Hepatocyte (in vitro differentiated cells): ENCODE measurements around the gene NFE2. TPM values are rescaled to one million over a fixed set of nuclear protein-coding genes. Genes with fewer than 3 reads are reported as not detected.
A peak's percentile ranks its signal among the peaks of the same experiment; 100 is the strongest.

Experiments used
- DNase-seq: peaks from one replicate; pipeline ENCODE4 v3.0.0-alpha.2; 2016; ENCODE audit warnings: low spot score
- H2AFZ ChIP-seq: fragments of 200-600 bp; sonication (generic); 2 replicates; pipeline ENCODE4 v1.6.0; 2016; ENCODE audit warnings: antibody characterized with exemption, mild to moderate bottlenecking
- H3K27ac ChIP-seq: fragments of 200-600 bp; sonication (generic); 2 replicates; pipeline ENCODE4 v1.5.1; 2016; ENCODE audit warnings: mild to moderate bottlenecking
- H3K27me3 ChIP-seq: fragments of 200-600 bp; sonication (generic); 2 replicates; pipeline ENCODE4 v1.6.1; 2016
- H3K36me3 ChIP-seq: fragments of 200-600 bp; sonication (generic); replicated peaks from 2 replicates; pipeline ENCODE4 v1.5.1; 2016; ENCODE audit warnings: low read depth; ENCODE audit not compliant: insufficient read depth
- H3K4me1 ChIP-seq: fragments of 200-600 bp; sonication (generic); 2 replicates; pipeline ENCODE4 v1.5.1; 2016; ENCODE audit warnings: mild to moderate bottlenecking, moderate library complexity; ENCODE audit not compliant: insufficient read depth
- H3K4me2 ChIP-seq: fragments of 200-600 bp; sonication (generic); 2 replicates; pipeline ENCODE4 v1.6.0; 2016
- H3K4me3 ChIP-seq: fragments of 200-600 bp; sonication (generic); 2 replicates; pipeline ENCODE4 v1.5.1; 2016; ENCODE audit warnings: mild to moderate bottlenecking
- H3K79me2 ChIP-seq: fragments of 200-600 bp; sonication (generic); 2 replicates; pipeline ENCODE4 v1.6.0; 2017; ENCODE audit warnings: mild to moderate bottlenecking
- H3K9me2 ChIP-seq: fragments of 200-600 bp; sonication (generic); replicated peaks from 2 replicates; pipeline ENCODE4 v1.6.0; 2017; ENCODE audit warnings: mild to moderate bottlenecking; ENCODE audit not compliant: insufficient read depth
- H3K9me3 ChIP-seq: fragments of 200-600 bp; sonication (generic); 2 replicates; pipeline ENCODE4 v1.5.1; 2016; ENCODE audit warnings: low read depth, mild to moderate bottlenecking
- H4K20me1 ChIP-seq: fragments of 200-600 bp; sonication (generic); 2 replicates; pipeline ENCODE4 v1.6.0; 2016; ENCODE audit warnings: mild to moderate bottlenecking; ENCODE audit not compliant: insufficient read depth, poor library complexity, severe bottlenecking
- EZH2 ChIP-seq: fragments of 200-600 bp; sonication (generic); IDR thresholded peaks from 2 replicates; pipeline ENCODE4 v1.6.1; 2016; ENCODE audit warnings: antibody characterized with exemption, mild to moderate bottlenecking, borderline replicate concordance
- EZH2phosphoT487 ChIP-seq: fragments of 200-600 bp; sonication (generic); IDR thresholded peaks from one replicate; pipeline ENCODE4 v1.6.1; 2018; ENCODE audit warnings: antibody characterized with exemption, mild to moderate bottlenecking, low read depth, moderate library complexity; ENCODE audit not compliant: unreplicated experiment, severe bottlenecking
- WGBS: methylation state at CpG from one replicate; pipeline ENCODE4 v1.1.6; 2016; ENCODE audit warnings: low lambda C conversion rate; ENCODE audit errors: missing lambda C conversion rate; 5-methylcytosine and 5-hydroxymethylcytosine counted together
- polyA plus RNA-seq: library from polyadenylated mRNA; unstranded; fragments of >200 nt; fragmentation: Nextera tagmentation; extraction: Ambion mirVana; gene quantifications from 2 replicates; pipeline ENCODE4 v1.2.1, GENCODE V29; 2016
- total RNA-seq: library from RNA; depleted of rRNA; stranded (reverse); fragments of >200 nt; gene quantifications from 2 replicates; pipeline ENCODE4 v1.2.3, GENCODE V29; 2014
- TF ChIP-seq, protein P1 (sequence below): fragments of 200-600 bp; sonication (generic); IDR thresholded peaks from 2 replicates; pipeline ENCODE4 v1.5.1; 2016; ENCODE audit warnings: antibody characterized with exemption, mild to moderate bottlenecking; ENCODE audit not compliant: poor library complexity

NFE2 gene
- total and polyA plus RNA-seq, 2 experiments from 2014 or later, result 0.83 TPM; not detected in 1

DNA sequence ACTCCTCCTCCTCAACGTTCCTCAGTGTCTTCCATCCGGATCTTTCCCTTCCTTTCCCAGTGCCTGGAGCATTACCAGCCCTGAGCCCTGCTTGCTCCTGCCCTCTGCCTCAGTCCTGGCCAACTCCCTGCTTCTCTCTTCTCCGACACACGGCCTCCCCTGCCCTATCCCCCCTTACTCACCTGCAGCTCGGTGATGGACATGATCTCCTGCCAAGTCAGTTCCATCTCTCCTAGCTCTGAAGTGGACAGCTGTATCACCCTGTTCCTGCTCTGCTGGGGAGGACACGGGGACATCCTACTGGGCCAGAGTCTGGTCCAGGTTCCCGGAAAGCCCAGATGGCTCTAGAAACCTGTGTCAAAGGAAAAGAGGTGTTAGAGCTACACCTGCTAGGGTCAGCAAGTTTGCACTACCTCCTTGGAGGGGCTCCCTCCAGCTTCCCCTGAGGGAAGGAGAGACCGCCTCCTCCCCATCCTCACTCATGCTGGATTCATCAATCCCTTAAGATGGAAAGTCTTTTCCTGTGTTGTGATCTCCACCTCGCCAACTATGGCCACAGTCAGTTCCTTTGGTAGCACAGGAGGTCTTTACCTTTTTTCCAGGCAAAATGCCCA, 5.8 kb downstream of the NFE2 start:
- H3K4me1 ChIP-seq, result no peaks in the 10 kb centered on the region
- 82% methylated on average over 9 of the region's 9 CpGs for WGBS
- H3K9me2 ChIP-seq, result no peaks in the 10 kb centered on the region
- no peaks in the 10 kb centered on the region for H3K36me3 ChIP-seq
- H3K27ac ChIP-seq, result no peak overlapping the region
- H3K79me2 ChIP-seq, result no peaks in the 10 kb centered on the region
- no peak for DNase-seq
- TF ChIP-seq EZH2 (no peak), EZH2phosphoT487 (no peak)
- TF ChIP-seq, protein P1, sequence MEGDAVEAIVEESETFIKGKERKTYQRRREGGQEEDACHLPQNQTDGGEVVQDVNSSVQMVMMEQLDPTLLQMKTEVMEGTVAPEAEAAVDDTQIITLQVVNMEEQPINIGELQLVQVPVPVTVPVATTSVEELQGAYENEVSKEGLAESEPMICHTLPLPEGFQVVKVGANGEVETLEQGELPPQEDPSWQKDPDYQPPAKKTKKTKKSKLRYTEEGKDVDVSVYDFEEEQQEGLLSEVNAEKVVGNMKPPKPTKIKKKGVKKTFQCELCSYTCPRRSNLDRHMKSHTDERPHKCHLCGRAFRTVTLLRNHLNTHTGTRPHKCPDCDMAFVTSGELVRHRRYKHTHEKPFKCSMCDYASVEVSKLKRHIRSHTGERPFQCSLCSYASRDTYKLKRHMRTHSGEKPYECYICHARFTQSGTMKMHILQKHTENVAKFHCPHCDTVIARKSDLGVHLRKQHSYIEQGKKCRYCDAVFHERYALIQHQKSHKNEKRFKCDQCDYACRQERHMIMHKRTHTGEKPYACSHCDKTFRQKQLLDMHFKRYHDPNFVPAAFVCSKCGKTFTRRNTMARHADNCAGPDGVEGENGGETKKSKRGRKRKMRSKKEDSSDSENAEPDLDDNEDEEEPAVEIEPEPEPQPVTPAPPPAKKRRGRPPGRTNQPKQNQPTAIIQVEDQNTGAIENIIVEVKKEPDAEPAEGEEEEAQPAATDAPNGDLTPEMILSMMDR, result no peak
- H2AFZ ChIP-seq, result no peak overlapping the region
- no peaks in the 10 kb centered on the region for H4K20me1 ChIP-seq
- no peak overlapping the region for H3K4me3 ChIP-seq
- no peaks in the 10 kb centered on the region for H3K9me3 ChIP-seq
- H3K27me3 ChIP-seq, result peaks cover 2% of the 10 kb centered on the region
- H3K4me2 ChIP-seq, result no peak overlapping the region

DNA sequence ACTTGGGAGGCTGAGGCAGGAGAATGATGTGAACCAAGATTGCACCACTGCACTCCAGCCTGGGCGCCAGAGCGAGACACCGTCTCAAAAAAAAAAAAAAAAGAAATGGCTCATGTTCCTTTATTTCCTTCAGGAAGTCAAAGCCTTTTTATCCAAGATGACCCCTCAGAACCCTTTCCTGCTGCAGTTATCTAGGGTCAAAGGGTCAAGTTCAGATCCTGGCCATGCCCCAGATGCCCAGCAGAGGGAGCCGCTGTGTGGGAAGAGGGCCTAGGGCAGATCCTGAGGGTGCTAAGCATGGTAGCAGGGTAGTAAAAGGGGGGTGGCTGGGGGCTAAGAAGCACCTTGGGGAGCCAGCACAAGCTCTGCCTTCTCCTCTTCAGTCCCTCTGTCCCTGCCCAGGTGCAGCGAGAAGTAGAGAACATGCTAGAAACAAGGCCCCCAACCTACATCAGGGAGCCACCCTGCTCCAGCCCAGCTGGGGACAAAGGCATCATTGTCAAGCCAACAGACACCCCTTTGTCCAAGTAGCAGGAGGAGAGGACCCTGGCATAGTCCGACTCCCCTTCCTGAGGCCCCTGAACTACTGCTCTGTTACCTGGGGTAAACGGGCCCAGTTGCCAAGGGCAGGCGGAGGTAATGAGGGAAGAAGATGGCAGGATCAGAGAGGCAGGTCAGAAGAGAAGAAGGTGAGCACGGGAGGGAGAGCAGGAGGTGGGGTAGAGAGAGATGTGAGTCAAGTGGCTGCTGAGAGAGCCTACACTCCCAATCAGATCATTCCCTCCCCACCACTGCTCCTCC, 6.5 kb downstream of the NFE2 start:
- Histone ChIP-seq H3K27ac (no peak overlapping the region), H3K36me3 (no peaks in the 10 kb centered on the region), H3K9me2 (no peaks in the 10 kb centered on the region), H4K20me1 (no peaks in the 10 kb centered on the region), H2AFZ (no peak overlapping the region), H3K79me2 (no peaks in the 10 kb centered on the region), H3K9me3 (no peaks in the 10 kb centered on the region), H3K4me3 (no peak overlapping the region), H3K27me3 (no peaks in the 10 kb centered on the region), H3K4me1 (no peaks in the 10 kb centered on the region), H3K4me2 (no peak overlapping the region)
- WGBS, result 74% methylated on average over 9 of the region's 9 CpGs
- TF ChIP-seq EZH2 (no peak), EZH2phosphoT487 (no peak)
- TF ChIP-seq, protein P1, result peak; percentile 51
- DNase-seq, result peak; percentile 58

GRCh38 chr12:54292931-54293241, 7.9 kb downstream of the NFE2 start:
- WGBS, result 98% methylated on average over 7 of the region's 7 CpGs
- Histone ChIP-seq H3K4me1 (no peaks in the 10 kb centered on the region), H3K36me3 (no peaks in the 10 kb centered on the region), H3K4me3 (no peak overlapping the region), H3K79me2 (no peaks in the 10 kb centered on the region), H4K20me1 (no peaks in the 10 kb centered on the region), H3K9me3 (no peaks in the 10 kb centered on the region), H3K27me3 (no peaks in the 10 kb centered on the region), H3K9me2 (no peaks in the 10 kb centered on the region), H3K4me2 (no peak overlapping the region), H3K27ac (no peak overlapping the region), H2AFZ (no peak overlapping the region)
- no peak for DNase-seq
- TF ChIP-seq EZH2 (no peak), EZH2phosphoT487 (no peak)
- TF ChIP-seq, protein P1, result no peak
